ENCODE results near the gene FAM107A.
"Not testable (repeated sequence)": the region's sequence is repeated elsewhere in the genome, so short reads cannot be mapped to it uniquely, and the experiment has no call there.

The FAM107A gene

DNA sequence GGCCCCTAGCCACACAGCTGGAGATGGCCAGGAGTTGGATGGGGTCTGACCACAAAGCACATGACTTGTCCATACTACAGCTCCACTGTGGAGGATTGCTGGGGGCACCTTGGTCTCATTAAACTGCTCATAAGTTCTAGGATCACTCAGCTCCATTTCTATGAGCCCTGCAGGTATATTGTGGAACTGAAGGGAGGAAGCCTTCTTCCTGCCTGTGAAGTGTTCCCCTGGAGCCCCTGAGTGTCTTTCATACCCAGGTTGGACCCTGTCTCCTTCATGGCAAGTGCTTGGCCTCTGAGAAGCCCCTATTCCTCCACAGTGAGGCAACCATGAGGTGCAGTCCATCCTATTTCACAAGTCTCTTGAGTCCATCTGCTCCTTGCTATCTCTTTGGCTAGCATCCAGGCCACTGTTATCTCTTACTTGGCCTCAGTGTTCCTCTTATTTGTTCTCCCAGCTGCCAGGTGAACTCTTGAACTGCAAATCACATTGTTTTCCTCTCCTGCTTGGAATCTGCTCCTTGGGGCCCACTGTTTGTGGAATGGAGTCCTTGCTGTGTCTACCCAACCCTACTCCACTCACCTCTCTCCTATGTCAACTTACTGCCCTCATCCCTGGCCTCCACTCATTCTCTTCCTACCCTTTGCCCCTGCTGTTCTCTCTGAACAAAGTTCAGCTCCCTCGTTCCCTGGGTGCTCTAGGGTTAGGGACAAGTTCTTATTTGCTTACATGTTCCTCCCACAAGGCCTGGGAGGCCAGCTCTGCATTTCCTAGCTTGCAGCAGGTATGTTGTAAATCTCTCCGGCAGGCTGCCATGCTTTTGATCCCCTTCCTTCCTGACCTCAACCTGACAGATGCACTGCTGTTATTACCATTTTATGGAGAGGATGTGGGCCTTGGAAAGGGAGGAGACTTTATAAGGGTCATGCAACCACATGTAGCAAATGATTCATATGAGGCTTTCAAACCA, 41.4 kb downstream of the FAM107A start:
- DNase-seq = no peak

DNA sequence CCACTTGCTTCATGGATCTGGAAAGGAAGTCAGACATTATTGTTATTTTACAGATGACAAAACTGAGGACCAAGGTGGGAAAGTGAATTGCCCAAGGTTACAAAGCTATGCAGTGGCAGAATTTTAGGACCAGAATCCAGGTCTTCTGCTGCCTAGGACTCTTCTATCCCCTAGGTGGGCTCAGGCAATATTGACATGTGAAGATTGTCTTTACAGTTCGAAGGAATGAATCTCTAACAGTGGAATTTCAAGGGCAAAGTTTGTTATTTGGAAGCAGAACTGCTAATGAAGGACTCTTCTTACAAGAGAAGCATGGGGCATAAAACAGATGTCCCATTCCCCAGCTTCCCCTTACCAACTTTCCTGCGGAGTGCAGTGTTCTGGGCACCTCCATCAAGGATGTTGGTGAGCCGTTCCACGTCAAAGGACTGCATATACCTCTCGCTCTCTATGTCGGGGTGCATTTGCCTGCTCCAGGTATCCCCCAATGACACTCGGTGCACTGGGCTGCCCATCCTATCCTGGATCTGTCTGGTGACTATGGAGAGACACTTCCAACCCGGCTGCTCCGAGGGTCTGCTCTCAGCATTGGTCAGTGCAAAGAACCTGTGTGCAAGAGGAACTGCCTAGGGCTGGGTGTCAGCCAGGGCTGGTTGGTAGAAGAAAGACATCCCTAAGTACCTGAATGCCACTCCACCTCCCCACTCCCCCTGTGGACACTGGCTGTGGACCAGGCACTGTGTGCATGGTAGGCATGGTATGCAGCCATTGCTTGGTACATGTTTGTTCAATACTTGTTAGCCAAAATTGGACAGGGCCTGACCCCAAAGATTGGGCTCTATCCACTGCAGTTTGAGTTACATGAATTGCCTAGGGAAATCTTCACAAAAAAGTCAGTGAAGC, 42.3 kb downstream of the FAM107A start:
- DNase-seq = no peak

DNA sequence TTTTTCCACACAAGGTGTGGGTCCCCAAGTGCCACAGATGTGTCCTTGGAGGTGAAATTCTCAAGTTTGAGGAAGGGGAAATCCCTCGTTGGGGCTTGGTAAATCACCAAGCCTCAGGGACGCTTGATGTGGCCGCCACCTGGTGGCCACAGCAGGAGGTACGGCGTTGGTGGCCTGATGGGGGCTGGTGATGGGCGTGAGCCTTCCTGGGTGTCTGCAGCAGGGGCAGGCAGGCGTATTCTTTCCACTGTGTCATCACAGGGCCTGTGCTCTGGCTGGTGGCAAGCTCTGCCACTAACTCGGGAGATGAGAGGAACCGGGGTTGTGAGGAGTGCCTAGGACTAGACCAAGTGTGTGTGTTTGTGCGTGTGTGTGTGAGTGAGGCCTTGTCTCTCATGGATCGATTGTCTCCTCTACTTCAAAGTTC, 44.4 kb downstream of the FAM107A start:
- DNase-seq = peak; percentile 41

GRCh38 chr3:58531956-58532355, 45.2 kb downstream of the FAM107A start:
- DNase-seq = no peak

- DNase-seq = no peak
Measured at GRCh38 chr3:58531555-58531954, 45.6 kb downstream of the FAM107A start.

GRCh38 chr3:58530354-58530865, 46.8 kb downstream of the FAM107A start:
- no peak for DNase-seq

- no peak for DNase-seq
Measured at GRCh38 chr3:58529516-58530353, 47.5 kb downstream of the FAM107A start.

DNA sequence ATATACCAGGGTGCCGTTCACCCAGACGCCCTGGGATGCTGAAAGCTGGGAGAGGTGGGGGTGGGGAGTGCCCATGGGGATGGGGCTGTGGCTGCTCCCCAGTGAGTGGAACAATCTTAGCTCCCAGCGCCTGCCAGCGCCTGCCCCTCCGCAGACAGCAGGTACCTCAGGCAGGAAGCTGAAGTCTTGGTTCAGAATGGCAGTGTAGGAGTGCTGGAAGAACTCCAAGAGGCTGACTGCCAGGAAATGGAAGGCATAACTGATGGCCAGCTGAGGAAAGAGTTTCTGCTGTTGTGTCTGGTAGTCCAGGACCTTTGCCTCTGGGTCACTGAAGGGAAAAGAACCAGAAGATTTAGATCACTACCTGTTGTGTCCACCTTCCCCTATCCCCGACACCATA, 48.6 kb downstream of the FAM107A start:
- DNase-seq = peak; percentile 23

- DNase-seq = not testable (repeated sequence)
Measured at GRCh38 chr3:58527440-58527839, 49.8 kb downstream of the FAM107A start.

DNA sequence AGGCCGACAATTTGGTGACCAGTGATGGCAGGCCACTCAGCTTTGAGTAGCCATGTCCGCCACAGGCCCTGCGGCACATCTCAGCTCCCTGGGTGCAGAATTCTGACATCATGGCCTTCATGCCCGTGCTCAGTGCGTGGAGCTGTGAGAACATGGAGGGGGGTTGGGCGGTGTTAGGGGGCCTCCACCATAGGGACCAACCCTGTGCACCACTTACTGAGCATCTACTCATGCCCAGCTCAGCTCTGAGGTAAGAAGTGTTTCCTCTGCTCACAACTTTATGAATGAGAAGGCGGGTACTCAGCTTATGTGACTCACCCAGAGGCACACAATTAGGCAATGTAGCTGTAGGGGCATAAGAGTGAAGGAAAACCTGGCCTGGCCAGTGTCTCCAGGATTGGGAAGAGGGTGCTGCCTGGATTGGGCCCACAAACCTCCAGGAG, 50.7 kb downstream of the FAM107A start:
- no peak for DNase-seq

DNA sequence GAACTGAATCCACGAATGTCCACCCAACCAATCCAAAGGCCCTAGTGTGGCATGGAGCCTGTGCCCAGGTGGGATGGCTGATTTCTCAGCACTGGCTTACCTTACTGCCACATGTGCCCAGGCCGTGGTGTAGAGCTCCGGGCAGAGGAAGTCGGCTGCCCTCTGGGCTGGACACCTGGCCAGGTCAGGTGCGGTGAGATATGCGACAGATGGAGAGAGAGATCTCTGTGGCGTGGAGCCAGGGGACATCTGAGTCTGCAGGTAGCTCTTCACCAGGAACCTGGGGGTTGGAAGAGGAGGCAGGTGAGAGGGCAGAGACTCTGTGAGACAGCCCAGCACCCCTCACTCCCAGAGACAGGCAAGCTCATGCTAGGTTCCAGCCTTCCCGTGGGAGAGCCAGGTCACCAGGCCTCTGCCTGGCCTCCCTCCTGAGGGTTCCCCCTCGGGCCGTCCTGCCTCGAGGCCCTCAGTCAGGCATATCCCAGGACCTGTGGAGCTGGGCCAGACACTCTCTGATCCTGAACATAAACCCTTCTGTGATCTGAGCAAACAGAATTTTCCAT, 52.8 kb downstream of the FAM107A start:
- no peak for DNase-seq

- no peak for DNase-seq
Measured at GRCh38 chr3:58522759-58523425, 54.3 kb downstream of the FAM107A start.

- DNase-seq = no peak
Measured at GRCh38 chr3:58521917-58522631, 55.1 kb downstream of the FAM107A start.

DNA sequence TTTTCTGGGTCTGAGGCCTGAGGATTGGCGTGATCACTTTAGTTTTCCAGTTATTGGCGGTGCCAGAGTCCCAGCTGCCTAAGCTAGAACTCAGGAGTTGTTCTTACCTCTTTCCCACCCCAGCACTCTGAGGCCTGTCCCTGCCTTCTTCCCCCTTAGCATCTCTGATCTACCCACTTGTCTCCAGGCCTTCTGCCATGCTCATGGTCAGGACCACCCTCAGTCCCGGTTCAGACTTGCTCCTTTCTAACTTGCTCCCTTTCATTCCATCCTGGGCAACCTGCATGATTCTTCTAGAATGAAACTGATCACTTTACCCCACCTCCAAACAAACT, 55.9 kb downstream of the FAM107A start:
- DNase-seq = no peak

GRCh38 chr3:58520403-58521335, 56.5 kb downstream of the FAM107A start:
- DNase-seq = peak; percentile 12

GRCh38 chr3:58519668-58520402, 57.4 kb downstream of the FAM107A start:
- DNase-seq = no peak

- peak; percentile 45 for DNase-seq
Measured at GRCh38 chr3:58518291-58518789, 58.9 kb downstream of the FAM107A start.

- no peak for DNase-seq
Measured at GRCh38 chr3:58514405-58514804, 62.8 kb downstream of the FAM107A start.
